K562 (cell line): ENCODE results near the gene CDC23. TPM values are rescaled to one million over a fixed set of nuclear protein-coding genes. Genes with fewer than 3 reads are reported as not detected.

ENCODE experiments used
- BDP1 ChIP-seq: IDR thresholded peaks from 3 replicates; pipeline ENCODE4 v1.6.1; 2011; ENCODE audit not compliant: insufficient read length, insufficient read depth
- BHLHE40 ChIP-seq: IDR thresholded peaks from 2 replicates; pipeline ENCODE4 v1.6.1; 2011; ENCODE audit warnings: low read length, improper control_type of control experiment
- BRD4 ChIP-seq: fragments of 200-600 bp; sonication (generic); IDR thresholded peaks from 2 replicates; pipeline ENCODE4 v1.6.1; 2017; ENCODE audit warnings: inconsistent platforms
- CGGBP1 ChIP-seq: fragments of 250-450 bp; sonication (Bioruptor Pico); IDR thresholded peaks from 2 replicates; pipeline ENCODE4 v1.9.0; 2021; ENCODE audit warnings: mild to moderate bottlenecking
- GABPB2 ChIP-seq: fragments of 250-450 bp; sonication (Bioruptor Pico); conservative IDR thresholded peaks from 2 replicates; pipeline ENCODE4 v1.5.1; 2021; ENCODE audit warnings: mild to moderate bottlenecking
- GATAD2B ChIP-seq: fragments of 450-650 bp; IDR thresholded peaks from 2 replicates; pipeline ENCODE4 v1.6.1; 2017; ENCODE audit warnings: mild to moderate bottlenecking, borderline replicate concordance
- HBP1 ChIP-seq: fragments of 450-650 bp; formaldehyde crosslinking; IDR thresholded peaks from 2 replicates; pipeline ENCODE4 v1.4.0; 2022; ENCODE audit warnings: missing genetic modification characterization
- LARP7 ChIP-seq: fragments of 450-650 bp; IDR thresholded peaks from 2 replicates; pipeline ENCODE4 v1.6.1; 2016
- MAFG ChIP-seq: fragments of 450-650 bp; conservative IDR thresholded peaks from 2 replicates; pipeline ENCODE4 v1.6.1; 2016; ENCODE audit warnings: missing genetic modification characterization, missing compliant biosample characterization
- MCM2 ChIP-seq: fragments of 450-650 bp; IDR thresholded peaks from 2 replicates; pipeline ENCODE4 v1.6.1; 2017; ENCODE audit warnings: low read depth, mild to moderate bottlenecking
- OTX1 ChIP-seq: fragments of 450-650 bp; formaldehyde crosslinking; IDR thresholded peaks from 2 replicates; pipeline ENCODE4 v1.4.0; 2022; ENCODE audit warnings: mild to moderate bottlenecking
- PML ChIP-seq: IDR thresholded peaks from 2 replicates; pipeline ENCODE4 v1.6.1; 2012; ENCODE audit warnings: low read length, inconsistent platforms
- POLR2H ChIP-seq: IDR thresholded peaks from 2 replicates; pipeline ENCODE4 v1.6.1; 2016; ENCODE audit warnings: missing genetic modification characterization, low read depth, mild to moderate bottlenecking, control low read depth, missing compliant biosample characterization, moderate library complexity
- PTRF ChIP-seq: fragments of 450-650 bp; IDR thresholded peaks from 2 replicates; pipeline ENCODE4 v1.6.1; 2016; ENCODE audit warnings: mild to moderate bottlenecking, missing genetic modification characterization, missing compliant biosample characterization
- RBM39 ChIP-seq: fragments of 200-400 bp; formaldehyde crosslinking; optimal IDR thresholded peaks from 2 replicates; pipeline ENCODE3; 2018; ENCODE audit warnings: low read depth, low read length
- RNF2 ChIP-seq: sonication (generic); IDR thresholded peaks from 2 replicates; pipeline ENCODE4 v1.6.1; 2016
- TAF9B ChIP-seq: fragments of 450-650 bp; IDR thresholded peaks from 2 replicates; pipeline ENCODE4 v1.6.1; 2018; ENCODE audit warnings: mild to moderate bottlenecking; ENCODE audit not compliant: partially characterized antibody
- TRIM24 ChIP-seq, 2 experiments: fragments of 450-650 bp; IDR thresholded peaks; 2 replicates each; pipeline ENCODE4 v1.6.1; 2016
- WHSC1 ChIP-seq: IDR thresholded peaks from one replicate; pipeline ENCODE4 v1.6.1; 2012; ENCODE audit warnings: low read length, control low read depth, inconsistent platforms
- ZBED1 ChIP-seq: IDR thresholded peaks from 2 replicates; pipeline ENCODE4 v1.6.1; 2014
- ZNF146 ChIP-seq: IDR thresholded peaks from one replicate; pipeline ENCODE4 v1.6.1; 2018; ENCODE audit warnings: missing compliant biosample characterization; ENCODE audit not compliant: unreplicated experiment
- ZNF263 ChIP-seq: sonication (generic); formaldehyde crosslinking; IDR thresholded peaks from 2 replicates; pipeline ENCODE4 v1.8.0; 2022; ENCODE audit warnings: mild to moderate bottlenecking, missing genetic modification reagents, borderline replicate concordance
- ZNF280B ChIP-seq: fragments of 250-450 bp; sonication (Bioruptor Pico); IDR thresholded peaks from 2 replicates; pipeline ENCODE4 v1.5.1; 2021; ENCODE audit warnings: mild to moderate bottlenecking
- ZNF408 ChIP-seq: fragments of 250-450 bp; sonication (Bioruptor Pico); IDR thresholded peaks from 2 replicates; pipeline ENCODE4 v1.4.0; 2020; ENCODE audit warnings: low read depth, mild to moderate bottlenecking, moderate library complexity
- ZNF444 ChIP-seq: fragments of 250-450 bp; sonication (Bioruptor Pico); IDR thresholded peaks from 2 replicates; pipeline ENCODE4 v1.4.0; 2020; ENCODE audit warnings: mild to moderate bottlenecking, moderate library complexity
- ZNF449 ChIP-seq: fragments of 250-450 bp; sonication (Bioruptor Pico); IDR thresholded peaks from 2 replicates; pipeline ENCODE4 v1.8.0; 2022; ENCODE audit warnings: moderate library complexity, mild to moderate bottlenecking, inconsistent platforms
- ZNF717 ChIP-seq: fragments of 250-450 bp; sonication (Bioruptor Pico); IDR thresholded peaks from 2 replicates; pipeline ENCODE4 v1.5.0; 2021
- polyA plus RNA-seq, 8 experiments: library from polyadenylated mRNA; depleted of rRNA in 4 of 8; stranded (reverse) in 5 of 8; unstranded in 3 of 8; fragments of >200 nt; fragmentation: Nextera tagmentation in 2 of 8; fragmentation: Illumina TruSeq in 1 of 8; extraction: Ambion mirVana in 2 of 8; extraction: Trizol in 1 of 8; gene quantifications; 2 replicates each; pipeline versions ENCODE4 v1.2.1 to v1.2.3, GENCODE V29; 2011 to 2014; ENCODE audit warnings: inconsistent platforms in 1 of 8, missing spikeins in 1 of 8
- total RNA-seq, 7 experiments: library from RNA; depleted of rRNA in 6 of 7; stranded (reverse); fragments of >200 nt in 6 of 7; fragmentation: Illumina TruSeq in 2 of 7; extraction: Trizol in 2 of 7; gene quantifications; 2 replicates each; pipeline versions ENCODE4 v1.2.1 to v1.2.3, GENCODE V29; 2011 to 2021; ENCODE audit warnings: low replicate concordance in 1 of 7

CDC23 gene
- total and polyA plus RNA-seq, 9 of the 15 experiments (the other 6 are each of a cell fraction or from before 2014, with no cell fraction given), result 34.5 to 157 (median 65.5) TPM

- no peak for TF ChIP-seq ZNF263 (CRISPR knock-in tag)
- TF ChIP-seq WHSC1, result no peak
- TF ChIP-seq ZNF408 (CRISPR knock-in tag), result no peak
- TF ChIP-seq MCM2, result no peak
- no peak for TF ChIP-seq BDP1
- no peak for TF ChIP-seq PTRF (tag)
- peak; percentile 91 for TF ChIP-seq TAF9B
- TF ChIP-seq BHLHE40, result no peak
- TF ChIP-seq GABPB2 (CRISPR knock-in tag), result no peak
- TF ChIP-seq ZNF146, result no peak
- TF ChIP-seq ZBED1, result no peak
- no peak for TF ChIP-seq OTX1 (CRISPR knock-in tag)
- TF ChIP-seq PML, result peak; percentile 93
- TF ChIP-seq BRD4, result no peak
- TF ChIP-seq LARP7, result no peak
- TF ChIP-seq GATAD2B, result no peak
- TF ChIP-seq ZNF449 (CRISPR knock-in tag), result no peak
- 0 out of 4 replicates have a peak, but pooled peaks of 1 of the 2 experiments have one; percentile 7 for TF ChIP-seq TRIM24 (IDR thresholded peaks at IDR 0.05)
- no peak for TF ChIP-seq HBP1 (CRISPR knock-in tag)
- no peak for TF ChIP-seq RBM39
- TF ChIP-seq ZNF717 (CRISPR knock-in tag), result no peak
- 0 out of 2 replicates have a peak, but pooled peaks have one; percentile 47 for TF ChIP-seq CGGBP1 (CRISPR knock-in tag)
- no peak for TF ChIP-seq ZNF280B
- no peak for TF ChIP-seq MAFG
- TF ChIP-seq ZNF444, result no peak
- TF ChIP-seq POLR2H (tag), result peak; percentile 90
- TF ChIP-seq RNF2, result no peak
Observed at GRCh38 chr5:138178516-138179276, 34.4 kb downstream of the CDC23 start, which contains the start of the genes BRD8 and KIF20A (continued).
